K562 (cell line): ENCODE measurements around the gene VWC2. TPM values are rescaled to one million over a fixed set of nuclear protein-coding genes. Genes with fewer than 3 reads are reported as not detected.

Experiments
- ATAC-seq: fragments of 200-7000 bp; cut with Tn5 transposase; 3 replicates; pipeline ENCODE4 v1.9.1; 2020; ENCODE audit warnings: moderate library complexity
- BruUV-seq: library from RNA; stranded (reverse); fragments of 400-500 nt; replicated peaks from 2 replicates; lab custom pipeline; 2021; lab: Mats Ljungman, UMichigan
- CTCF ChIA-PET: fragments of 300-600 bp; formaldehyde crosslinking; extraction: SDS; loops from one replicate; lab custom pipeline; 2021; ENCODE audit warnings: low intra/inter-chr PET ratio; lab: Yijun Ruan, JAX
- POLR2A ChIA-PET: fragments of 300-600, 350-650 bp; sonication (Branson Sonifier 250); formaldehyde crosslinking; extraction: SDS; loops from one replicate; lab custom pipeline; 2021; ENCODE audit warnings: antibody characterized with exemption, inconsistent platforms; lab: Yijun Ruan, JAX
- DNase-seq, 4 experiments: peaks; one replicate each; pipeline versions ENCODE4 v3.0.0 to v3.0.0-alpha.2; 2011 to 2018; ENCODE audit warnings: low spot score in 3 of 4, mixed read lengths in 3 of 4; ENCODE audit errors: extremely low read depth in 1 of 4
- FAIRE-seq: peaks from 2 replicates; lab custom pipeline; 2011; peaks lifted over from hg19 to GRCh38; lab: Jason Lieb, UNC
- H2AFZ ChIP-seq: 2 replicates; pipeline ENCODE4 v1.6.0; 2011; ENCODE audit warnings: low read depth, low read length, control low read depth, inconsistent platforms
- H3K27ac ChIP-seq: fragments of 200-600 bp; 3 replicates; pipeline ENCODE4 v1.8.0; 2011; ENCODE audit warnings: low read depth, mild to moderate bottlenecking, control low read depth, inconsistent platforms, low read length, moderate library complexity, mixed read lengths; ENCODE audit errors: extremely low read depth
- H3K27me3 ChIP-seq, 2 experiments: fragments of 300-600 bp in 1 of 2; 2 replicates in 1 of 2; 3 replicates in 1 of 2; pipeline versions ENCODE4 v1.6.0 to v1.8.0; 2011; ENCODE audit warnings: inconsistent platforms in 2 of 2, low read length in 2 of 2, mild to moderate bottlenecking in 1 of 2, mixed read lengths in 1 of 2, moderate library complexity in 1 of 2; ENCODE audit not compliant: control insufficient read depth in 2 of 2, insufficient read depth in 2 of 2
- H3K36me3 ChIP-seq: fragments of 300-600 bp; 3 replicates; pipeline ENCODE4 v1.8.0; 2011; ENCODE audit warnings: mild to moderate bottlenecking, low read length, inconsistent platforms; ENCODE audit not compliant: control insufficient read depth, insufficient read depth
- H3K4me1 ChIP-seq, 2 experiments: fragments of 200-600 bp in 1 of 2; replicated peaks in 1 of 2; 2 replicates in 1 of 2; 3 replicates in 1 of 2; pipeline versions ENCODE4 v1.5.1 to v1.8.0; 2011; ENCODE audit warnings: inconsistent platforms in 2 of 2, low read length in 2 of 2, mild to moderate bottlenecking in 1 of 2, mixed read lengths in 1 of 2, moderate library complexity in 1 of 2; ENCODE audit not compliant: control insufficient read depth in 2 of 2, insufficient read depth in 2 of 2
- H3K4me2 ChIP-seq: 2 replicates; pipeline ENCODE4 v1.6.1; 2011; ENCODE audit warnings: low read length, control low read depth, inconsistent platforms, mixed read lengths; ENCODE audit not compliant: insufficient read depth
- H3K4me3 ChIP-seq: fragments of 200-600 bp; sonication (generic), shearing (Covaris generic); 2 replicates; pipeline ENCODE4 v1.5.1; 2016; ENCODE audit warnings: control low read depth, inconsistent platforms
- H3K79me2 ChIP-seq: fragments of 200-600 bp; 3 replicates; pipeline ENCODE4 v1.8.0; 2011; ENCODE audit warnings: low read length, inconsistent platforms; ENCODE audit not compliant: control insufficient read depth, insufficient read depth
- H3K9ac ChIP-seq, 2 experiments: 2 replicates each; pipeline versions ENCODE4 v1.6.0 to v1.6.1; 2011; ENCODE audit warnings: low read depth in 2 of 2, low read length in 2 of 2, control low read depth in 1 of 2, inconsistent platforms in 1 of 2, mild to moderate bottlenecking in 1 of 2, mixed read lengths in 1 of 2; ENCODE audit not compliant: insufficient read depth in 1 of 2
- H3K9me1 ChIP-seq: one replicate; pipeline ENCODE4 v1.6.0; 2011; ENCODE audit warnings: inconsistent platforms, mild to moderate bottlenecking, low read length, moderate library complexity; ENCODE audit not compliant: control insufficient read depth, insufficient read depth
- H3K9me3 ChIP-seq: replicated peaks from 2 replicates; pipeline ENCODE4 v1.5.1; 2011; ENCODE audit warnings: low read depth, low read length, inconsistent platforms; ENCODE audit not compliant: control insufficient read depth, insufficient read depth
- H4K20me1 ChIP-seq: replicated peaks from 2 replicates; pipeline ENCODE4 v1.6.1; 2011; ENCODE audit warnings: low read length, inconsistent platforms, mixed read lengths; ENCODE audit not compliant: control insufficient read depth, insufficient read depth
- CSDE1 ChIP-seq, 2 experiments: fragments of 450-650 bp; IDR thresholded peaks; 2 replicates each; pipeline ENCODE4 v1.6.1; 2016; ENCODE audit warnings: mild to moderate bottlenecking in 1 of 2
- KDM1A ChIP-seq, 2 experiments: fragments of 450-650 bp; IDR thresholded peaks; 2 replicates each; pipeline ENCODE4 v1.6.1; 2016; ENCODE audit warnings: mild to moderate bottlenecking in 2 of 2
- ZNF436 ChIP-seq: fragments of 250-450, 450-650 bp; sonication (Bioruptor Pico); formaldehyde crosslinking; IDR thresholded peaks from 2 replicates; pipeline ENCODE4 v1.7.0; 2020; ENCODE audit warnings: mild to moderate bottlenecking
- ZNF75A ChIP-seq: fragments of 450-650 bp; formaldehyde crosslinking; IDR thresholded peaks from 2 replicates; pipeline ENCODE4 v1.4.0; 2020; ENCODE audit warnings: mild to moderate bottlenecking
- WGBS: fragments of 100-300 bp; shearing (Covaris generic); methylation state at CpG from one replicate; pipeline ENCODE4 v1.1.6; 2016; ENCODE audit warnings: low coverage, mixed read lengths; ENCODE audit not compliant: insufficient coverage; ENCODE audit errors: missing lambda C conversion rate; 5-methylcytosine and 5-hydroxymethylcytosine counted together
- in situ Hi-C: fragments of 300-500 bp; cut with MboI; formaldehyde crosslinking; loops from 4 replicates; pipeline ENCODE4 v1.15.0; 2018; ENCODE audit warnings: inconsistent platforms, mixed read lengths
- intact Hi-C: fragments of 100-400 bp; cut with micrococcal nuclease; formaldehyde crosslinking; loops from 2 replicates; pipeline ENCODE4 v1.14.2; 2022
- polyA plus RNA-seq, 8 experiments: library from polyadenylated mRNA; depleted of rRNA in 4 of 8; stranded (reverse) in 5 of 8; unstranded in 3 of 8; fragments of >200 nt; fragmentation: Nextera tagmentation in 2 of 8; fragmentation: Illumina TruSeq in 1 of 8; extraction: Ambion mirVana in 2 of 8; extraction: Trizol in 1 of 8; gene quantifications; 2 replicates each; pipeline versions ENCODE4 v1.2.1 to v1.2.3, GENCODE V29; 2011 to 2014; ENCODE audit warnings: inconsistent platforms in 1 of 8, missing spikeins in 1 of 8
- total RNA-seq, 7 experiments: library from RNA; depleted of rRNA in 6 of 7; stranded (reverse); fragments of >200 nt in 6 of 7; fragmentation: Illumina TruSeq in 2 of 7; extraction: Trizol in 2 of 7; gene quantifications; 2 replicates each; pipeline versions ENCODE4 v1.2.1 to v1.2.3, GENCODE V29; 2011 to 2021; ENCODE audit warnings: low replicate concordance in 1 of 7
- TF ChIP-seq, protein P1 (sequence below), 2 experiments: fragments of 450-650 bp; IDR thresholded peaks; 2 replicates each; pipeline ENCODE4 v1.6.1; 2016
- TF ChIP-seq, protein P2 (sequence below): fragments of 450-650 bp; IDR thresholded peaks from 2 replicates; pipeline ENCODE4 v1.6.1; 2016; ENCODE audit warnings: low read depth, mild to moderate bottlenecking, moderate library complexity

The VWC2 gene
- total and polyA plus RNA-seq, 9 of the 15 experiments (the other 6 are each of a cell fraction or from before 2014, with no cell fraction given): not detected

DNA sequence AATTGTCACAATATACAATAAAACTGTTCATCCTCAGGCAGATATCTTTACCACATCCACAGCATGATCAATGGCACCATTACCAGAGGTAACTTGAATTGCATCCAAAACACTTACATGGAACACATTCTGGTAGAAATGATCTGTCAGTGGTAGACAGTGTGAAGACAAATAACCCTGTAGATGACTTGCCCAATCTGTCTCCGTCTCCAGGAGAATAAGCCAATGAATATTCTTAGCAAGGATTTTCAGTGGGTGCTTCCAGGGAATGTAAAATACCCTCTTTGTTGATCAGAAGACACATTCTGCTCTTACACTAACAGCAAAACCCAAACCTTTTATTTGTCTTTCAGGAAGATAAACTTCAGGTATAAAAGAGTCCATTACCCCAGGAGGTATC lies 43.8 kb downstream of the VWC2 start:
- intact Hi-C loops (no loop called here), in situ Hi-C loops (no loop called here)
- no peaks in the 10 kb centered on the region for H3K79me2 ChIP-seq
- no peak for TF ChIP-seq CSDE1 (IDR thresholded peaks at IDR 0.05)
- no peak for TF ChIP-seq ZNF436 (CRISPR knock-in tag)
- H3K4me1 ChIP-seq: no peaks in the 10 kb centered on the region
- POLR2A ChIA-PET: no interaction called here
- no peaks in the 10 kb centered on the region for H3K9me3 ChIP-seq
- H2AFZ ChIP-seq: no peak overlapping the region
- H3K9me1 ChIP-seq: no peaks in the 10 kb centered on the region
- CTCF ChIA-PET: no interaction called here
- no peaks in the 10 kb centered on the region for H3K36me3 ChIP-seq
- no peaks in the 10 kb centered on the region for H3K27me3 ChIP-seq
- DNase-seq: no peak
- H3K9ac ChIP-seq: no peak overlapping the region
- H3K4me3 ChIP-seq: no peak overlapping the region
- no peak for ATAC-seq
- H4K20me1 ChIP-seq: no peaks in the 10 kb centered on the region
- no peak overlapping the region for H3K4me2 ChIP-seq
- no peak for FAIRE-seq
- no peak overlapping the region for H3K27ac ChIP-seq
- 0% methylated on average over 1 of the region's 1 CpG for WGBS
- BruUV-seq: no TSS peak

DNA sequence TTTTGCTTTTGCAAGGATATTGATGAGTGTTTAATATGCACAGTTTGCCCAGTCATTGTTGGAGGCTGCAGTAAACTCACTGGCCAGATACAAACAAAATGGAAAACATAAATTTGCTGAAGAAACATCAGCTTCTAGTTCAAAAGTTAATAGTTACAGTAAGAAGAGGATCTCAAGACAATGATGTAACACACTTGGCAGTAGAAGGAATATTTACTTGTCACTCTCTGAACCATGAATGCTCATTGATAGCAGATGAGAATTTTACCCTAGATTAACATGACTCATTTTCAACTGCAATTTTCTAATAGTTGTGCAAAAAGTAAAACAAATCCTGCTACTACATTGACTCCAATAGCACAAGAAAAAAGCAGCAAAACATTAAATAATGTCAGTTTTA lies 47.7 kb downstream of the VWC2 start:
- FAIRE-seq: no peak
- no peak for TF ChIP-seq KDM1A (IDR thresholded peaks at IDR 0.05)
- TF ChIP-seq, protein P1, sequence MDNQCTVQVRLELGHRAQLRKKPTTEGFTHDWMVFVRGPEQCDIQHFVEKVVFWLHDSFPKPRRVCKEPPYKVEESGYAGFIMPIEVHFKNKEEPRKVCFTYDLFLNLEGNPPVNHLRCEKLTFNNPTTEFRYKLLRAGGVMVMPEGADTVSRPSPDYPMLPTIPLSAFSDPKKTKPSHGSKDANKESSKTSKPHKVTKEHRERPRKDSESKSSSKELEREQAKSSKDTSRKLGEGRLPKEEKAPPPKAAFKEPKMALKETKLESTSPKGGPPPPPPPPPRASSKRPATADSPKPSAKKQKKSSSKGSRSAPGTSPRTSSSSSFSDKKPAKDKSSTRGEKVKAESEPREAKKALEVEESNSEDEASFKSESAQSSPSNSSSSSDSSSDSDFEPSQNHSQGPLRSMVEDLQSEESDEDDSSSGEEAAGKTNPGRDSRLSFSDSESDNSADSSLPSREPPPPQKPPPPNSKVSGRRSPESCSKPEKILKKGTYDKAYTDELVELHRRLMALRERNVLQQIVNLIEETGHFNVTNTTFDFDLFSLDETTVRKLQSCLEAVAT (IDR thresholded peaks at IDR 0.05): no peak
- TF ChIP-seq, protein P2, sequence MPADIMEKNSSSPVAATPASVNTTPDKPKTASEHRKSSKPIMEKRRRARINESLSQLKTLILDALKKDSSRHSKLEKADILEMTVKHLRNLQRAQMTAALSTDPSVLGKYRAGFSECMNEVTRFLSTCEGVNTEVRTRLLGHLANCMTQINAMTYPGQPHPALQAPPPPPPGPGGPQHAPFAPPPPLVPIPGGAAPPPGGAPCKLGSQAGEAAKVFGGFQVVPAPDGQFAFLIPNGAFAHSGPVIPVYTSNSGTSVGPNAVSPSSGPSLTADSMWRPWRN: no peak
- TF ChIP-seq ZNF75A (CRISPR knock-in tag): no peak

More for the DNA sequence above, 47.7 kb downstream of the VWC2 start:
- no peak overlapping the region for H3K4me3 ChIP-seq
- no peak for ATAC-seq
- in situ Hi-C loops (no loop called here), intact Hi-C loops (no loop called here)
- H3K9ac ChIP-seq: no peak overlapping the region
- no peak for DNase-seq
- H4K20me1 ChIP-seq: no peaks in the 10 kb centered on the region
- ChIA-PET CTCF (no interaction called here), POLR2A (no interaction called here)
- H3K4me2 ChIP-seq: no peak overlapping the region
- H3K36me3 ChIP-seq: no peaks in the 10 kb centered on the region
- no TSS peak for BruUV-seq
- H3K79me2 ChIP-seq: no peaks in the 10 kb centered on the region
- H3K27ac ChIP-seq: no peak overlapping the region
- no peak overlapping the region for H2AFZ ChIP-seq
- H3K27me3 ChIP-seq: no peaks in the 10 kb centered on the region
- no peaks in the 10 kb centered on the region for H3K4me1 ChIP-seq
- H3K9me3 ChIP-seq: no peaks in the 10 kb centered on the region
- no peaks in the 10 kb centered on the region for H3K9me1 ChIP-seq
